T-cell (primary cell): ENCODE results near the gene PTPN1. TPM values are rescaled to one million over a fixed set of nuclear protein-coding genes. Genes with fewer than 3 reads are reported as not detected.

Experiments
- ATAC-seq, 4 experiments: fragments of 200-7000 bp in 3 of 4; fragments of 150-1000 bp in 1 of 4; cut with Tn5 transposase; replicated peaks in 1 of 4; 1 replicate in 3 of 4; 2 replicates in 1 of 4; pipeline ENCODE4 v1.10.0; 2021; ENCODE audit warnings: moderate library complexity in 3 of 4, mild to moderate bottlenecking in 2 of 4, moderate number of reproducible peaks in 1 of 4
- CTCF ChIA-PET, 2 donors: fragments of 300-600 bp; sonication (Branson Sonifier 250); formaldehyde crosslinking; loops; one replicate each; lab custom pipeline; 2022; ENCODE audit warnings: antibody characterized with exemption in 2 of 2; lab: Charles Lee
- POLR2A ChIA-PET, 2 donors: fragments of 300-600 bp; sonication (Branson Sonifier 250); formaldehyde crosslinking; loops; one replicate each; lab custom pipeline; 2022; ENCODE audit warnings: antibody characterized with exemption in 2 of 2; lab: Charles Lee
- DNase-seq, 35 experiments: peaks; one replicate each; pipeline versions ENCODE4 v3.0.0 to v3.0.0-alpha.2; 2013 to 2023
- H3K27ac ChIP-seq: one replicate; pipeline ENCODE4 v1.5.1; 2013; ENCODE audit warnings: low read length
- H3K27me3 ChIP-seq, 2 experiments: replicated peaks in 1 of 2; 1 replicate in 1 of 2; 2 replicates in 1 of 2; pipeline versions ENCODE4 v1.6.1 to v1.7.0; 2013; ENCODE audit warnings: low read length in 1 of 2, mixed read lengths in 1 of 2; ENCODE audit not compliant: control insufficient read depth in 2 of 2, insufficient read depth in 2 of 2; ENCODE audit errors: extremely low read depth in 1 of 2
- H3K36me3 ChIP-seq, 2 donors: 1 replicate in 1 of 2; 2 replicates in 1 of 2; pipeline versions ENCODE4 v1.6.1 to v1.7.0; 2013; ENCODE audit warnings: low read length in 1 of 2; ENCODE audit not compliant: control insufficient read depth in 2 of 2, insufficient read depth in 1 of 2; ENCODE audit errors: extremely low read depth in 1 of 2
- H3K4me1 ChIP-seq, 2 experiments: 1 replicate in 1 of 2; 2 replicates in 1 of 2; pipeline versions ENCODE4 v1.6.1 to v1.7.0; 2013; ENCODE audit warnings: low read length in 2 of 2, mixed read lengths in 1 of 2; ENCODE audit not compliant: insufficient read depth in 2 of 2, control insufficient read depth in 1 of 2; ENCODE audit errors: extremely low read depth in 1 of 2
- H3K4me3 ChIP-seq, 2 donors: 1 replicate in 1 of 2; 2 replicates in 1 of 2; pipeline versions ENCODE4 v1.5.1 to v1.7.0; 2013; ENCODE audit warnings: mild to moderate bottlenecking in 2 of 2, low read length in 1 of 2, moderate library complexity in 1 of 2; ENCODE audit not compliant: control insufficient read depth in 1 of 2; ENCODE audit errors: extremely low read depth in 1 of 2
- H3K9me3 ChIP-seq: 2 replicates; pipeline ENCODE4 v1.7.0; 2013
- H3K27ac Mint-ChIP-seq, 2 donors: one replicate each; pipeline ENCODE4 v1.8.0; 2020 to 2021; ENCODE audit warnings: mild to moderate bottlenecking in 2 of 2, mixed read lengths in 2 of 2
- H3K27me3 Mint-ChIP-seq, 2 donors: one replicate each; pipeline ENCODE4 v1.8.0; 2021 to 2022; ENCODE audit warnings: mixed read lengths in 2 of 2
- H3K36me3 Mint-ChIP-seq: one replicate; pipeline ENCODE4 v1.8.0; 2021; ENCODE audit warnings: mixed read lengths
- H3K4me1 Mint-ChIP-seq, 3 donors: one replicate each; pipeline ENCODE4 v1.8.0; 2020 to 2022; ENCODE audit warnings: mixed read lengths in 3 of 3, mild to moderate bottlenecking in 1 of 3
- H3K4me3 Mint-ChIP-seq, 3 donors: one replicate each; pipeline ENCODE4 v1.8.0; 2020 to 2022; ENCODE audit warnings: mild to moderate bottlenecking in 3 of 3, mixed read lengths in 3 of 3, moderate library complexity in 3 of 3
- H3K9me3 Mint-ChIP-seq, 3 donors: one replicate each; pipeline ENCODE4 v1.8.0; 2020 to 2022; ENCODE audit warnings: mixed read lengths in 3 of 3
- WGBS: methylation state at CpG from one replicate; pipeline ENCODE4 v1.1.5; 2013; ENCODE audit warnings: missing lambda C conversion rate; ENCODE audit not compliant: insufficient coverage; 5-methylcytosine and 5-hydroxymethylcytosine counted together
- total RNA-seq, 35 experiments: library from RNA in 6 of 35; stranded (reverse) in 6 of 35; fragments of 120-200 nt in 1 of 35; gene quantifications; one replicate each; pipeline versions ENCODE4 v1.2.1 to v1.2.4 and lab custom pipeline; 2013 to 2026

Gene PTPN1
- total RNA-seq, 5 donors from 2014 or later (not counting 1 experiment from before 2014, with no cell fraction given), result 50.7 to 67.9 (median 55.3) TPM

DNA sequence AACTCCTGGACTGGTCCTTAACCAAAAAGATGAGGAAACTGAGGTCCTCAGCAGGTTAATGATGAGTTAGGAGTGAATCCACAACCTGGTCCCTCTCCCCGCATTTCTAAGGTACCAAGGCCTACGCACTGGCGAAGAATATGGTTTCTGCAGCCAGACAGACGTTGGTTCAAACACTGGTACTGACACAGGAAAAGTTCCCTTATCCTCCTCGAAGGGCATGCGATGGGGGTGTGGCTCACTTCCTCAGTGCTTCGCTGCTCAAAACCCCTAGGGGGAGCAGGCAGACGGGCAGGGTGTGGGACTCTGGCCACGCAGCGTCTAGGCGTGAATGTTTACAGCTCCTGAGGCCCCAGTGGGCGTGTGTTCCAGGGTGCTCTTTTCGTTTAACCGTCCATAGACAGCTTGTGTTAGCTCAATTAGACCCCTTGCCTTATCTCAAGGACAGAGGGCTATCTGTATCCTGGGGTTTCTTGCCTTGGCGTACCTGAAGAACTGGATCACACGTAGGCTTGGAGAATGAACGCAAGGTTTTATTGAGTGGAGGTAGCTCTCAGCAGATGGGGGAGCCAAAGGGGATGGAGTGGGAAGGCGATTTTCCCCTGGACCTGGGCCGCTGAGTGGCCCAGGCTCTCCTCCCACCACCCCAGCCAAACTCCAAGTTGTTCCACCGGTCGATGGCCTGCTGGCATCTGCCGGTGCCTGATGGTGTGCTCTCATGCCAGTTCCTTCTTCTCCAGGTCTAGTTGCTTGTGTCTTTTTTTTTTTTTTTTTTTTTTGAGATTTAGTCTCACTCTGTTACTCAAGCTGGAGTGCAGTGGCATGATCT, 31.8 kb upstream of the PTPN1 start:
- 11% methylated on average over 10 of the region's 22 CpGs for WGBS
- Mint-ChIP-seq H3K27ac (no peak overlapping the region), H3K36me3 (no peaks in the 10 kb centered on the region), H3K4me3 (no peak overlapping the region), H3K9me3 (no peaks in the 10 kb centered on the region), H3K4me1 (peaks cover 23 to 26% (median 25%) of the 10 kb centered on the region in 3 donors), H3K27me3 (no peaks in the 10 kb centered on the region)
- no peaks in the 10 kb centered on the region for H3K9me3 ChIP-seq
- no peak overlapping the region for H3K4me3 ChIP-seq
- peak; percentile 52 to 83 (median 70) for DNase-seq
- ChIA-PET CTCF (interaction anchor here (0.5 to 1.6 kb wide), 9 partner anchors 14 to 110 kb away, joined by 3 to 16 read pairs (median 4); no protein-coding TSS in a partner anchor), POLR2A (no interaction called here)
- H3K36me3 ChIP-seq, result no peaks in the 10 kb centered on the region
- H3K27ac ChIP-seq, result no peak overlapping the region
- peaks cover 0 to 15% of the 10 kb centered on the region in 2 experiments for H3K4me1 ChIP-seq
- ATAC-seq, result peak; percentile 99 to 100 (median 100)
- no peaks in the 10 kb centered on the region for H3K27me3 ChIP-seq

DNA sequence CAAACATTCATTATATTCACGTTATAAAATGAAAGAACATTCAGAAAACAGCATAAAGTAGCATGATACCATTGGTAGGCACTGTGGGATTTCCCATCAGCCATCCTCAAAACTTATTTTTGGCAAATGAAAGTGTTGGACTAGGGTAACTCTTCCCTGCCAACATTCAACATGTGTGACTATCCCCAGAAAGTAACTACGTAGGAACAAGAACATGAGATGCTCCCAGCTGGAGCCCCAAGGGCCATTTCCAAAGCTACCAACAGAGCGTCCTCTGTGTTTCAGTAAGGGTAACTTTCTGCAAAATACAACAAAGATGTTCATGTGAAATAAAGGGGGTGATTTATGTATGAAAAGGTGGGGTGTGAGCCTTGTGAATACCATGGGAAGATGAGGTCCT, 28.4 kb upstream of the PTPN1 start:
- WGBS, result no CpG with 5 or more reads among the region's 3 CpGs
- Mint-ChIP-seq H3K4me1 (peaks cover 33 to 42% (median 36%) of the 10 kb centered on the region in 3 donors), H3K27me3 (no peaks in the 10 kb centered on the region), H3K36me3 (no peaks in the 10 kb centered on the region), H3K27ac (peak overlapping the region; percentile 71 to 100), H3K4me3 (no peak overlapping the region), H3K9me3 (no peaks in the 10 kb centered on the region)
- ChIA-PET POLR2A (no interaction called here), CTCF (interaction anchor here in 1 of 2 donors (0.6 kb wide), 1 partner anchor 72 kb away, joined by 3 read pairs; no protein-coding TSS in a partner anchor)
- no peak overlapping the region for H3K4me3 ChIP-seq
- H3K9me3 ChIP-seq, result no peaks in the 10 kb centered on the region
- no peaks in the 10 kb centered on the region for H3K27me3 ChIP-seq
- no peak for ATAC-seq
- H3K27ac ChIP-seq, result no peak overlapping the region
- no peak for DNase-seq
- H3K4me1 ChIP-seq, result peaks cover 0 to 24% of the 10 kb centered on the region in 2 experiments
- no peaks in the 10 kb centered on the region for H3K36me3 ChIP-seq

DNA sequence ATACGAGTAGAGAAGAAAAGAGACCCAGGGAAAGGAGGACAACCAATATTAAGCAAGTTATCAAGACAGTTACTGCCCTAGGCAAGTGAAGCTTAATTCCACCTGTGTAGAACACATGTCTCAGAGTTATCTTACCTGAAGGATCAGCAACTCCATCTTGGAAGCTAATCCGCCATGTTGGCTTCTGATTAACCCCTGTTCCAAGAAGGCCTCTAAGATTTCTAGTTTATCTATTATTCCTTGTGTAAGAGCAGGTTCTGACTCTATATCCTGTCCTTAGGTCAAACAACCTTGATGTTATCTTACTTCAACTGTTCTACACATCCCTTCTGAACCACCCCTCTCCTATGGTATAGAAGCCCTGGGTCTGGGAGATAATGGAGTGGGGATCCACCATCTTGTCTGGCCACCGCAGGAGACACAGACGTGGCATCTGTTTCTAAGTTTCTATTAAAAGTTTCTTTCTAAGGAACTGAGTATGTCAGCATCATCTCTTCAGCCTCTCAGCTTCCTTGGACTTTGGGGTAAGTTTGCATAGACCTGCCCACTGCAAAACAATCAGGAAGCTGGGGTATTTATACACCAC, 27.7 kb upstream of the PTPN1 start:
- Mint-ChIP-seq H3K27ac (peak overlapping the region; percentile 99 to 100), H3K36me3 (no peaks in the 10 kb centered on the region), H3K4me3 (peak overlapping the region; percentile 47 to 90 (median 82)), H3K4me1 (peaks cover 33 to 42% (median 38%) of the 10 kb centered on the region in 3 donors), H3K9me3 (no peaks in the 10 kb centered on the region), H3K27me3 (no peaks in the 10 kb centered on the region)
- no peak overlapping the region for H3K27ac ChIP-seq
- H3K4me1 ChIP-seq, result peaks cover 0 to 24% of the 10 kb centered on the region in 2 experiments
- DNase-seq (no peak), ATAC-seq (no peak)
- no peak overlapping the region for H3K4me3 ChIP-seq
- H3K27me3 ChIP-seq, result no peaks in the 10 kb centered on the region
- no peaks in the 10 kb centered on the region for H3K36me3 ChIP-seq
- 80% methylated on average over 1 of the region's 4 CpGs for WGBS
- CTCF ChIA-PET, result interaction anchor here (0.5 to 1.5 kb wide), 6 partner anchors 11 to 928 kb away, joined by 3 to 7 read pairs (median 6); partner anchors contain the start of gene PTPN1 (in 1 of the 2)
- no peaks in the 10 kb centered on the region for H3K9me3 ChIP-seq
- POLR2A ChIA-PET, result no interaction called here

DNA sequence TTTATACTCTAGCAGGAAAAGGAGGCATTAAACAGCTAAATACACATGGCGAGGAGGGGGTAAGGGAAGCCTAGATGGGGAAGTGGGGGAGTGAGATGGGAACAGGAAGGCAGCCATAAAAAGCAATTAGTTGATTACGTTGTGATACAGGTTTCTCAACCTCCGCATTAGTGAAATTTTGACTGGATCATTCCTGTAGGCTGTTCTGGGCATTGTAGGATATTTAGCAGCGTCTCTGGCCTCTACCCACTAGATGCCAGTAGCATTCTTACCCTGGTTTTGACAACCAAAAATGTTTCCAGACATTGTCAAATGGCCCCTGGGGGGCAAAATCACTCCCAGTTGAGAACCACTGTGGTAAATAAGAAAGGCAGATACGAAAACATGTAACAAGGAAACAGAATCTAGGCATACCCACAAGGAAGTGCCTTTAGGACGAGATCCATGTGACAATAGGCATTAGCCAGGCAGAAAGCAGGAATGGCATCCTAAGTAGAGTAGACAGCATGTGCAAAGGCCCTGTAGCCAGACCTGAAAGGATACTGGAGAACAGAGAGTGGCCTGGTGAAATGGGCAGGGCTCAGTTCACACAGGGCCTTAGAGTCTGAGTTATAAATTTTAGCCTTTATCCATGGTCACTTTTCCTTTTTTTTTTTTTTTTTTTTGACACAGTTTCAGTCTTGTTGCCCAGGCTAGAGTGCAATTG, 25.8 kb upstream of the PTPN1 start:
- H3K4me3 Mint-ChIP-seq, result peak overlapping the region; percentile 82 to 90 (median 87)
- Histone ChIP-seq H3K9me3 (no peaks in the 10 kb centered on the region), H3K4me3 (no peak overlapping the region), H3K27ac (peak overlapping the region; percentile 90), H3K4me1 (peaks cover 0 to 15% of the 10 kb centered on the region in 2 experiments), H3K27me3 (no peaks in the 10 kb centered on the region), H3K36me3 (no peaks in the 10 kb centered on the region)
- 94% methylated on average over 2 of the region's 6 CpGs for WGBS
- ChIA-PET CTCF (interaction anchor here in 1 of 2 donors (0.6 to 1.5 kb wide), 10 partner anchors 13 to 364 kb away, joined by 3 to 7 read pairs (median 4); partner anchors contain the start of gene PTPN1), POLR2A (interaction anchor here (0.5 to 1.0 kb wide), 3 partner anchors 16 to 525 kb away, joined by 3 to 4 read pairs (median 3); no protein-coding TSS in a partner anchor)
- no peaks in the 10 kb centered on the region for H3K36me3 Mint-ChIP-seq
- H3K9me3 Mint-ChIP-seq, result no peaks in the 10 kb centered on the region
- DNase-seq, result no peak
- H3K27me3 Mint-ChIP-seq, result no peaks in the 10 kb centered on the region
- ATAC-seq, result no peak
- peak overlapping the region; percentile 99 to 100 for H3K27ac Mint-ChIP-seq
- H3K4me1 Mint-ChIP-seq, result peaks cover 27 to 35% (median 30%) of the 10 kb centered on the region in 3 donors

DNA sequence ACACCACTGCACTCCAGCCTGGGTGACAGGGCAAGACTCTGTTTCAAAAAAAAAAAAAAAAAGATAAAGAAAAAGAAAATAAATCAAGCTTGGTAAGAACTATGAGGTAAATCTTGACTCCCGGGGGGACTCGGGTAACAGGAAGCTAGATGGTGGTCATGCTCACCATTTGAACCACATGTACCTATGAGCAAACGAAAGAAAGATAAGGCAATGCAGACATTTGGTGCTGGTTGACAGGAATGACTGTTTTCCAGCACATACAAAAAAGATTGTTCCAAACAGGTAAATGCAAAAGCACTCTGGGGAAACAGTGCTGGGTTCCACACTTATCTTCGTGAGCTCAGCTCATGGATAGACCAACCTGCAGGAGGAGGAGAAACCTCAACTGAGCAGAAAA, 22.8 kb upstream of the PTPN1 start:
- no peaks in the 10 kb centered on the region for H3K9me3 ChIP-seq
- no peak overlapping the region for H3K4me3 ChIP-seq
- CTCF ChIA-PET, result interaction anchor here (0.8 to 1.0 kb wide), 3 partner anchors 16 to 101 kb away, joined by 3 read pairs; no protein-coding TSS in a partner anchor
- no peaks in the 10 kb centered on the region for H3K27me3 ChIP-seq
- POLR2A ChIA-PET, result interaction anchor here (0.6 kb wide), 3 partner anchors 21 to 1411 kb away, joined by 4 to 7 read pairs (median 5); no protein-coding TSS in a partner anchor
- no peaks in the 10 kb centered on the region for H3K9me3 Mint-ChIP-seq
- H3K4me3 Mint-ChIP-seq, result no peak overlapping the region
- no peaks in the 10 kb centered on the region for H3K36me3 Mint-ChIP-seq
- no peak overlapping the region for H3K27ac Mint-ChIP-seq
- ATAC-seq, result no peak
- H3K4me1 ChIP-seq, result peaks cover 0 to 15% of the 10 kb centered on the region in 2 experiments
- no peaks in the 10 kb centered on the region for H3K36me3 ChIP-seq
- no peak for DNase-seq
- H3K4me1 Mint-ChIP-seq, result peaks cover 20 to 27% (median 23%) of the 10 kb centered on the region in 3 donors
- no peak overlapping the region for H3K27ac ChIP-seq
- WGBS, result no CpG with 5 or more reads among the region's 4 CpGs
- H3K27me3 Mint-ChIP-seq, result peaks cover 0 to 2% of the 10 kb centered on the region in 2 donors
